Measurements from ENCODE around the gene GOT1.

- no peak for TF ChIP-seq RAD21 (IDR thresholded peaks at IDR 0.05)
- no peak for TF ChIP-seq TAF1 (conservative IDR thresholded peaks at IDR 0.05)
- TF ChIP-seq CTCF (IDR thresholded peaks at IDR 0.05; ENCODE audit: low read depth, low read length, missing input control), result no peak
These were observed 30.8 kb downstream of the GOT1 start for GRCh38 chr10:99399664-99400063.

All from liver (tissue), 3 donors.